Karpas-422 (cell line): ENCODE data around the gene ASTN1. TPM values are rescaled to one million over a fixed set of nuclear protein-coding genes. Genes with fewer than 3 reads are reported as not detected.

Source experiments
- DNase-seq: peaks from one replicate; pipeline ENCODE4 v3.0.0-alpha.2; 2015
- H2AFZ ChIP-seq: fragments of 200-600 bp; sonication (generic); 2 replicates; pipeline ENCODE4 v1.6.1; 2014; ENCODE audit warnings: antibody characterized with exemption, low read length, mixed read lengths
- H3K27ac ChIP-seq: fragments of 200-600 bp; sonication (generic); 2 replicates; pipeline ENCODE4 v1.5.1; 2014; ENCODE audit warnings: mild to moderate bottlenecking, low read length, moderate library complexity
- H3K27me3 ChIP-seq: fragments of 200-600 bp; sonication (generic); 2 replicates; pipeline ENCODE4 v1.6.1; 2014; ENCODE audit warnings: low read length, mixed read lengths
- H3K36me3 ChIP-seq: fragments of 200-600 bp; sonication (generic); 2 replicates; pipeline ENCODE4 v1.6.1; 2014; ENCODE audit warnings: low read length, mixed read lengths; ENCODE audit not compliant: insufficient read depth
- H3K4me1 ChIP-seq: fragments of 200-600 bp; sonication (generic); 2 replicates; pipeline ENCODE4 v1.6.1; 2014; ENCODE audit warnings: mild to moderate bottlenecking, low read length, mixed read lengths
- H3K4me2 ChIP-seq: fragments of 200-600 bp; sonication (generic); 2 replicates; pipeline ENCODE4 v1.6.1; 2014; ENCODE audit warnings: low read length, low read depth, mild to moderate bottlenecking; ENCODE audit not compliant: poor library complexity, severe bottlenecking
- H3K4me3 ChIP-seq: fragments of 200-600 bp; sonication (generic); 2 replicates; pipeline ENCODE4 v1.5.1; 2014; ENCODE audit warnings: mild to moderate bottlenecking, antibody characterized with exemption, low read length, mixed read lengths
- H3K79me2 ChIP-seq: fragments of 200-600 bp; sonication (generic); 2 replicates; pipeline ENCODE4 v1.6.1; 2014; ENCODE audit warnings: mild to moderate bottlenecking, low read length, mixed read lengths
- H3K9ac ChIP-seq: fragments of 200-600 bp; sonication (generic); 2 replicates; pipeline ENCODE4 v1.6.0; 2014; ENCODE audit warnings: low read length
- H3K9me2 ChIP-seq: fragments of 200-600 bp; sonication (generic), shearing (Covaris generic); replicated peaks from 2 replicates; pipeline ENCODE4 v1.6.0; 2014; ENCODE audit warnings: mild to moderate bottlenecking, low read length, moderate library complexity; ENCODE audit not compliant: insufficient read depth
- H3K9me3 ChIP-seq: fragments of 300-700, 200-600 bp; sonication (generic); 2 replicates; pipeline ENCODE4 v1.6.1; 2014; ENCODE audit warnings: low read length, mixed read lengths
- H4K20me1 ChIP-seq: fragments of 200-600 bp; sonication (generic); 2 replicates; pipeline ENCODE4 v1.6.1; 2014; ENCODE audit warnings: mild to moderate bottlenecking, antibody characterized with exemption, low read length, low read depth; ENCODE audit not compliant: insufficient read depth
- total RNA-seq: library from RNA; depleted of rRNA; stranded (reverse); fragments of >200 nt; shearing (Covaris generic); gene quantifications from 2 replicates; pipeline ENCODE4 v1.2.3, GENCODE V29; 2014; ENCODE audit warnings: low replicate concordance

Gene ASTN1
- total RNA-seq, 1 experiment from 2014 or later: not detected

GRCh38 chr1:177032434-177032833 is 132.1 kb downstream of the ASTN1 start:
- H3K4me2 ChIP-seq: no peak overlapping the region

GRCh38 chr1:177024623-177025022 is 139.9 kb downstream of the ASTN1 start:
- Histone ChIP-seq H3K79me2 (no peaks in the 10 kb centered on the region), H3K4me1 (no peaks in the 10 kb centered on the region), H2AFZ (no peak overlapping the region), H3K9ac (no peak overlapping the region), H3K4me2 (no peak overlapping the region), H3K9me3 (no peaks in the 10 kb centered on the region), H3K27ac (no peak overlapping the region), H3K36me3 (no peaks in the 10 kb centered on the region), H4K20me1 (no peaks in the 10 kb centered on the region), H3K27me3 (no peaks in the 10 kb centered on the region), H3K9me2 (no peaks in the 10 kb centered on the region), H3K4me3 (no peak overlapping the region)
- DNase-seq: no peak

More at GRCh38 chr1:177032434-177032833, 132.1 kb downstream of the ASTN1 start:
- H3K4me1 ChIP-seq: no peaks in the 10 kb centered on the region
- no peaks in the 10 kb centered on the region for H3K79me2 ChIP-seq
- no peak overlapping the region for H2AFZ ChIP-seq
- no peak for DNase-seq
- H3K9me2 ChIP-seq: no peaks in the 10 kb centered on the region
- no peaks in the 10 kb centered on the region for H3K36me3 ChIP-seq
- no peaks in the 10 kb centered on the region for H3K9me3 ChIP-seq
- no peak overlapping the region for H3K9ac ChIP-seq
- no peaks in the 10 kb centered on the region for H3K27me3 ChIP-seq
- H4K20me1 ChIP-seq: no peaks in the 10 kb centered on the region
- H3K27ac ChIP-seq: no peak overlapping the region
- no peak overlapping the region for H3K4me3 ChIP-seq

- no peak overlapping the region for H2AFZ ChIP-seq
- no peaks in the 10 kb centered on the region for H3K79me2 ChIP-seq
- no peak overlapping the region for H3K9ac ChIP-seq
- H3K4me1 ChIP-seq: no peaks in the 10 kb centered on the region
- H3K4me2 ChIP-seq: no peak overlapping the region
- no peak for DNase-seq
- no peaks in the 10 kb centered on the region for H3K36me3 ChIP-seq
- no peaks in the 10 kb centered on the region for H3K27me3 ChIP-seq
- no peak overlapping the region for H3K4me3 ChIP-seq
- H3K9me3 ChIP-seq: no peaks in the 10 kb centered on the region
- H3K9me2 ChIP-seq: no peaks in the 10 kb centered on the region
- H4K20me1 ChIP-seq: no peaks in the 10 kb centered on the region
- H3K27ac ChIP-seq: no peak overlapping the region
These were observed 140.8 kb downstream of the ASTN1 start for GRCh38 chr1:177023726-177024125.

GRCh38 chr1:177023249-177023648 is 141.3 kb downstream of the ASTN1 start:
- Histone ChIP-seq H3K9me3 (no peaks in the 10 kb centered on the region), H3K9me2 (no peaks in the 10 kb centered on the region), H3K4me1 (no peaks in the 10 kb centered on the region), H3K9ac (no peak overlapping the region), H3K4me3 (no peak overlapping the region), H3K36me3 (no peaks in the 10 kb centered on the region), H2AFZ (no peak overlapping the region), H4K20me1 (no peaks in the 10 kb centered on the region), H3K27ac (no peak overlapping the region), H3K4me2 (no peak overlapping the region), H3K79me2 (no peaks in the 10 kb centered on the region), H3K27me3 (no peaks in the 10 kb centered on the region)
- no peak for DNase-seq

GRCh38 chr1:177021687-177022086 is 142.8 kb downstream of the ASTN1 start:
- Histone ChIP-seq H3K79me2 (no peaks in the 10 kb centered on the region), H3K9me2 (no peaks in the 10 kb centered on the region), H3K36me3 (no peaks in the 10 kb centered on the region), H3K4me3 (no peak overlapping the region), H3K4me1 (no peaks in the 10 kb centered on the region), H3K9me3 (no peaks in the 10 kb centered on the region), H3K4me2 (no peak overlapping the region), H3K27ac (no peak overlapping the region), H3K9ac (no peak overlapping the region), H4K20me1 (no peaks in the 10 kb centered on the region), H3K27me3 (no peaks in the 10 kb centered on the region), H2AFZ (no peak overlapping the region)
- no peak for DNase-seq

GRCh38 chr1:177020851-177021589 is 143.5 kb downstream of the ASTN1 start:
- H2AFZ ChIP-seq: no peak overlapping the region
- no peaks in the 10 kb centered on the region for H3K36me3 ChIP-seq
- H3K9me2 ChIP-seq: no peaks in the 10 kb centered on the region
- no peaks in the 10 kb centered on the region for H3K4me1 ChIP-seq
- H3K79me2 ChIP-seq: no peaks in the 10 kb centered on the region
- H3K9ac ChIP-seq: no peak overlapping the region
- no peak for DNase-seq
- H3K4me2 ChIP-seq: no peak overlapping the region
- no peaks in the 10 kb centered on the region for H3K27me3 ChIP-seq
- H3K4me3 ChIP-seq: no peak overlapping the region
- no peak overlapping the region for H3K27ac ChIP-seq
- H4K20me1 ChIP-seq: no peaks in the 10 kb centered on the region
- H3K9me3 ChIP-seq: no peaks in the 10 kb centered on the region

GRCh38 chr1:177017287-177017852 is 147.1 kb downstream of the ASTN1 start:
- H3K27ac ChIP-seq: no peak overlapping the region
- no peaks in the 10 kb centered on the region for H3K9me3 ChIP-seq
- H4K20me1 ChIP-seq: no peaks in the 10 kb centered on the region
- H3K4me1 ChIP-seq: no peaks in the 10 kb centered on the region
- H3K36me3 ChIP-seq: no peaks in the 10 kb centered on the region
- H3K4me3 ChIP-seq: no peak overlapping the region
- no peak overlapping the region for H3K4me2 ChIP-seq
- no peak overlapping the region for H2AFZ ChIP-seq
- no peaks in the 10 kb centered on the region for H3K79me2 ChIP-seq
- no peak overlapping the region for H3K9ac ChIP-seq
- no peak for DNase-seq
- no peaks in the 10 kb centered on the region for H3K9me2 ChIP-seq
- H3K27me3 ChIP-seq: no peaks in the 10 kb centered on the region

- no peak overlapping the region for H2AFZ ChIP-seq
- no peak overlapping the region for H3K9ac ChIP-seq
- no peaks in the 10 kb centered on the region for H4K20me1 ChIP-seq
- H3K27me3 ChIP-seq: no peaks in the 10 kb centered on the region
- no peak overlapping the region for H3K4me3 ChIP-seq
- DNase-seq: no peak
- H3K4me2 ChIP-seq: no peak overlapping the region
- no peaks in the 10 kb centered on the region for H3K4me1 ChIP-seq
- H3K27ac ChIP-seq: no peak overlapping the region
- H3K9me2 ChIP-seq: no peaks in the 10 kb centered on the region
- no peaks in the 10 kb centered on the region for H3K36me3 ChIP-seq
- H3K79me2 ChIP-seq: no peaks in the 10 kb centered on the region
- no peaks in the 10 kb centered on the region for H3K9me3 ChIP-seq
These were observed 150.2 kb downstream of the ASTN1 start for GRCh38 chr1:177014325-177014724.
